HUDEP-2 (cell line): Measurements from ENCODE around the gene USP17L18.
"Not testable (repeated sequence)": the region's sequence is repeated elsewhere in the genome, so short reads cannot be mapped to it uniquely, and the experiment has no call there.

Experiments
- DNase-seq, 76 experiments: peaks; one replicate each; lab custom pipeline; 2025; ENCODE audit not compliant: unreplicated experiment in 76 of 76; lab: John Stamatoyannopoulos, UW

USP17L18 gene

GRCh38 chr4:9247953-9248680 is at the start of gene USP17L18:
USP17L18 (plus strand) TSS chr4:9248630; CDS start chr4:9248630, 0 bp downstream.
- DNase-seq, result not testable (repeated sequence)

- not testable (repeated sequence) for DNase-seq
Measured at GRCh38 chr4:9210357-9210756, 38.1 kb upstream of the USP17L18 start, which contains the start of gene USP17L10. USP17L10 (plus strand) TSS chr4:9210657; CDS start chr4:9210657, 0 bp downstream.

- DNase-seq, result not testable (repeated sequence)
Measured at GRCh38 chr4:9214701-9215100, 33.7 kb upstream of the USP17L18 start.

DNA sequence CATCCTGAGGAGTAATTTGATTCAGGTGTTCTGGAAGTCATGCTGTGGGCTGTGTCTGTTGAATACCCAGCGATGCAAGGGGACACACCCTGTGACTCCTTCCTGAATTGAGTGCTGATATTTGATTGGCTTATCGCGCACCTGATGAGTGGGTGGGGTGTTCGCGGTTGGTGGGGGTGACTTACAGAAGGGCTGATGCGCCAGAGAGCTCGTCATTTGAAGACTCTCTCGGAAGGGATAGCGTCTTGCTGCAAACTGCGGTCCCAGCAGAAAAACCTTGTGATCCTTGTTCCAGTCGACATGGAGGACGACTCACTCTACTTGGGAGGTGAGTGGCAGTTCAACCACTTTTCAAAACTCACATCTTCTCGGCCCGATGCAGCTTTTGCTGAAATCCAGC is 33.3 kb upstream of the USP17L18 start, which contains the start of gene USP17L11:
USP17L11 (plus strand) TSS at position 301 of the 400 bp plus-strand sequence; CDS start at position 301, 0 bp downstream.
- DNase-seq, result not testable (repeated sequence)

DNA sequence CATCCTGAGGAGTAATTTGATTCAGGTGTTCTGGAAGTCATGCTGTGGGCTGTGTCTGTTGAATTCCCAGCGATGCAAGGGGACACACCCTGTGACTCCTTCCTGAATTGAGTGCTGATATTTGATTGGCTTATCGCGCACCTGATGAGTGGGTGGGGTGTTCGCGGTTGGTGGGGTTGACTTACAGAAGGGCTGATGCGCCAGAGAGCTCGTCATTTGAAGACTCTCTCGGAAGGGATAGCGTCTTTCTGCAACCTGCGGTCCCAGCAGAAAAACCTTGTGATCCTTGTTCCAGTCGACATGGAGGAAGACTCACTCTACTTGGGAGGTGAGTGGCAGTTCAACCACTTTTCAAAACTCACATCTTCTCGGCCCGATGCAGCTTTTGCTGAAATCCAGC is 28.6 kb upstream of the USP17L18 start, which contains the start of gene USP17L12:
USP17L12 (plus strand) TSS at position 301 of the 400 bp plus-strand sequence; CDS start at position 301, 0 bp downstream.
- not testable (repeated sequence) for DNase-seq

GRCh38 chr4:9224596-9224995 is 23.8 kb upstream of the USP17L18 start, which contains the start of gene USP17L13:
USP17L13 (plus strand) TSS chr4:9224896; CDS start chr4:9224896, 0 bp downstream.
- DNase-seq, result not testable (repeated sequence)

DNA sequence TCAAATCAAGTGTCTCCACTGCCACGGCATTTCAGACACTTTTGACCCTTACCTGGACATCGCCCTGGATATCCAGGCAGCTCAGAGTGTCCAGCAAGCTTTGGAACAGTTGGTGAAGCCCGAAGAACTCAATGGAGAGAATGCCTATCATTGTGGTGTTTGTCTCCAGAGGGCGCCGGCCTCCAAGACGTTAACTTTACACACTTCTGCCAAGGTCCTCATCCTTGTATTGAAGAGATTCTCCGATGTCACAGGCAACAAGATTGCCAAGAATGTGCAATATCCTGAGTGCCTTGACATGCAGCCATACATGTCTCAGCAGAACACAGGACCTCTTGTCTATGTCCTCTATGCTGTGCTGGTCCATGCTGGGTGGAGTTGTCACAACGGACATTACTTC is 18.2 kb upstream of the USP17L18 start:
- DNase-seq, result not testable (repeated sequence)

- not testable (repeated sequence) for DNase-seq
Measured at GRCh38 chr4:9234085-9234484, 14.3 kb upstream of the USP17L18 start, which contains the start of gene USP17L15. USP17L15 (plus strand) TSS chr4:9234385; CDS start chr4:9234385, 0 bp downstream.

DNA sequence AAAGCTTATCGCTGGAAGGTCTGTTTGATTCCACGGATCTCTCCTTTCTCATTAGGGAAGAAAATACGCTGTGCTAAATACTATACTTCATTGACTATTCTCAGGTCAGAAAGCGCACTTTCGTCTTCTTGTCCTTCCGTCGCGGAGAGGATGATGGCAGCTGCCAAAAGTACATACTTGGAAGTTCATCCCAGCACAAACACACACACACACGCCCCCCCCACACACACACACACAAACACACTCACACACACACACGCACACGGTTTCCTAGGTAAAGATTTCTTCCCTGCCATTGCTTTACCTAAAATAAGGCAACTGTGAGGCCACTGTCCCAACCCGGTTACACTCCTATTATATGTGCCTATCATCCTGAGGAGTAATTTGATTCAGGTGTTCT is 10.0 kb upstream of the USP17L18 start:
- not testable (repeated sequence) for DNase-seq

DNA sequence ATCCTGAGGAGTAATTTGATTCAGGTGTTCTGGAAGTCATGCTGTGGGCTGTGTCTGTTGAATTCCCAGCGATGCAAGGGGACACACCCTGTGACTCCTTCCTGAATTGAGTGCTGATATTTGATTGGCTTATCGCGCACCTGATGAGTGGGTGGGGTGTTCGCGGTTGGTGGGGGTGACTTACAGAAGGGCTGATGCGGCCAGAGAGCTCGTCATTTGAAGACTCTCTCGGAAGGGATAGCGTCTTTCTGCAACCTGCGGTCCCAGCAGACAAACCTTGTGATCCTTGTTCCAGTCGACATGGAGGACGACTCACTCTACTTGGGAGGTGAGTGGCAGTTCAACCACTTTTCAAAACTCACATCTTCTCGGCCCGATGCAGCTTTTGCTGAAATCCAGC is 4.9 kb upstream of the USP17L18 start, which contains the start of gene USP17L17:
USP17L17 (plus strand) TSS at position 301 of the 400 bp plus-strand sequence; CDS start at position 301, 0 bp downstream.
- DNase-seq, result not testable (repeated sequence)

DNA sequence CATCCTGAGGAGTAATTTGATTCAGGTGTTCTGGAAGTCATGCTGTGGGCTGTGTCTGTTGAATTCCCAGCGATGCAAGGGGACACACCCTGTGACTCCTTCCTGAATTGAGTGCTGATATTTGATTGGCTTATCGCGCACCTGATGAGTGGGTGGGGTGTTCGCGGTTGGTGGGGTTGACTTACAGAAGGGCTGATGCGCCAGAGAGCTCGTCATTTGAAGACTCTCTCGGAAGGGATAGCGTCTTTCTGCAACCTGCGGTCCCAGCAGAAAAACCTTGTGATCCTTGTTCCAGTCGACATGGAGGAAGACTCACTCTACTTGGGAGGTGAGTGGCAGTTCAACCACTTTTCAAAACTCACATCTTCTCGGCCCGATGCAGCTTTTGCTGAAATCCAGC is 4.6 kb downstream of the USP17L18 start, which contains the start of gene USP17L19:
USP17L19 (plus strand) TSS at position 301 of the 400 bp plus-strand sequence; CDS start at position 301, 0 bp downstream.
- DNase-seq, result not testable (repeated sequence)

GRCh38 chr4:9257824-9258223 is 9.4 kb downstream of the USP17L18 start, which contains the start of gene USP17L20:
USP17L20 (plus strand) TSS chr4:9258124; CDS start chr4:9258124, 0 bp downstream.
- not testable (repeated sequence) for DNase-seq

GRCh38 chr4:9262572-9262971 is 14.1 kb downstream of the USP17L18 start, which contains the start of gene USP17L21:
USP17L21 (plus strand) TSS chr4:9262872; CDS start chr4:9262872, 0 bp downstream.
- not testable (repeated sequence) for DNase-seq

DNA sequence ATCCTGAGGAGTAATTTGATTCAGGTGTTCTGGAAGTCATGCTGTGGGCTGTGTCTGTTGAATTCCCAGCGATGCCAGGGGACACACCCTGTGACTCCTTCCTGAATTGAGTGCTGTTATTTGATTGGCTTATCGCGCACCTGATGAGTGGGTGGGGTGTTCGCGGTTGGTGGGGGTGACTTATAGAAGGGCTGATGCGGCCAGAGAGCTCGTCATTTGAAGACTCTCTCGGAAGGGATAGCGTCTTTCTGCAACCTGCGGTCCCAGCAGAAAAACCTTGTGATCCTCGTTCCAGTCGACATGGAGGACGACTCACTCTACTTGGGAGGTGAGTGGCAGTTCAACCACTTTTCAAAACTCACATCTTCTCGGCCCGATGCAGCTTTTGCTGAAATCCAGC is 18.9 kb downstream of the USP17L18 start, which contains the start of gene USP17L22:
USP17L22 (plus strand) TSS at position 301 of the 400 bp plus-strand sequence; CDS start at position 301, 0 bp downstream.
- not testable (repeated sequence) for DNase-seq

DNA sequence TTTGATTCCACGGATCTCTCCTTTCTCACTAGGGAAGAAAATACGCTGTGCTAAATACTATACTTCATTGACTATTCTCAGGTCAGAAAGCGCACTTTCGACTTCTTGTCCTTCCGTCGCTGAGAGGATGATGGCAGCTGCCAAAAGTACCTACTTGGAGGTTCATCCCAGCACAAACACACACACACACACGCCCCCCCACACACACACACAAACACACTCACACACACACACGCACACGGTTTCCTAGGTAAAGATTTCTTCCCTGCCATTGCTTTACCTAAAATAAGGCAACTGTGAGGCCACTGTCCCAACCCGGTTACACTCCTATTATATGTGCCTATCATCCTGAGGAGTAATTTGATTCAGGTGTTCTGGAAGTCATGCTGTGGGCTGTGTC is 23.3 kb downstream of the USP17L18 start:
- not testable (repeated sequence) for DNase-seq
